Fibroblast of the conjunctiva (primary cell): ENCODE results near the gene TSC22D4.

Source experiments
- DNase-seq: peaks from one replicate; pipeline ENCODE4 v3.0.0-alpha.2; 2010; ENCODE audit warnings: low read depth

Gene TSC22D4

GRCh38 chr7:100492738-100493475 is 13.9 kb upstream of the TSC22D4 start:
- no peak for DNase-seq

GRCh38 chr7:100491192-100491578 is 12.2 kb upstream of the TSC22D4 start:
- no peak for DNase-seq

- DNase-seq: no peak
These were observed 11.6 kb upstream of the TSC22D4 start for GRCh38 chr7:100490483-100491191.

DNA sequence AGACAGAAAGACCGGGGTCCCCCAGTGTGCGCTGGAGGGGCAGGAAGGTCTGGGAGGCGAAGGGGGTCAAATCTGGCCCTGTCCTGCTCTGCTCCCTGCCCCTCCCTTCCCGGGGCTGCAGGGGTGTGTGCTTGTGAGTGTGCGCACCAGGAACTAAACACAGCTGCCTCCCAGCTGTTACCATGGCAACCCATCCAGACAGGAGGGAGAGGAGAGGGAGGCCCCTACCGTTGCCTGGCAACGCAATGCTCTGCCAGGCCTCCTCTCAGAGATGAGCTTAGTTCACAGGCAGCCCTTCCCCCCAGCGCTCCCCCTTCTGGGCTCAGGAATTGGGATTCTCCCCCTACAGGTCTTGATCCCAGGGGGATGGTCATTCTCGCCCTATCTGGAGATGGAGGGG is 10.8 kb upstream of the TSC22D4 start:
- peak; percentile 97 for DNase-seq

- DNase-seq: no peak
These were observed 10.1 kb upstream of the TSC22D4 start for GRCh38 chr7:100489121-100489520.

- no peak for DNase-seq
These were observed 9.5 kb upstream of the TSC22D4 start for GRCh38 chr7:100488333-100489095.

- no peak for DNase-seq
These were observed 7.9 kb upstream of the TSC22D4 start for GRCh38 chr7:100486753-100487446.

- no peak for DNase-seq
These were observed 7.2 kb upstream of the TSC22D4 start for GRCh38 chr7:100486111-100486636.

DNA sequence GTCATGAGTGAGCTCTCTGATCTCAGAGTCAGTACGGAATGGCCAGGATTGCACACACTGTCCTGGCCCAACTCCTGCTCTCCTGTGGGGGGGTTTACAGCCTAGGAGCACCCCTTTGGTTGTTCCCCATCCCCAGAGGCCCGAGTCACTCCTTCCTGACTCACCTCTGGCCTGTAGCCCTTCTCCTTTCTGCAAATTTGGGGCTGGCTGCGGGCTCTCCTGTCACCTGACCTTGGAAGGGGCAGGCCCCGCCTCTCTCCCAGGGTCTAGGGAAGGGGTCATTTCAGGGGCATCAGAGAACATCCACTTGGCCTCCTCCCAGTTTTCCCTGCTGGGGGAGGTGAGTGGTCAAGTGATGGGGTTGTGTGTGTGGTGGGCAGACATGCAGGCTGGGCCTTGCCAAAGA is 6.5 kb upstream of the TSC22D4 start:
- no peak for DNase-seq

DNA sequence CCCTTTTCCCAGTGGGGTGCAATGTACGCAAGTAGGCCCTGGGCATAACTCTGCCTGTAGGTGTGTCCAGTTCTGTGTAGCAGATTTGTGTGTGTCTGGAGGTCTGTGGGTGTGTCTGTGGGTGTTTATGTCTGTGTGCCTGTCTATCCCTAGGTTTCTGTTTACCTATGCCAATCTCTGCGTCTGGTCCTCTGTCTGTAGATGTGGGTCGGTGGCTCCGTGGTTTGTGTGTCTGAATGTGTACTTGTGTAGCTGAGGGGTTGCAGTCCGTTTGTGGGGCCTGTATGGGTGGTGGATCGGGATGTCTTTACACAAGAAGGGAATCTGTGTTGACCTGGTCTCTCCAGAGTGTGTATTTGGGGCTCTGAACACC is 5.6 kb upstream of the TSC22D4 start:
- no peak for DNase-seq

DNA sequence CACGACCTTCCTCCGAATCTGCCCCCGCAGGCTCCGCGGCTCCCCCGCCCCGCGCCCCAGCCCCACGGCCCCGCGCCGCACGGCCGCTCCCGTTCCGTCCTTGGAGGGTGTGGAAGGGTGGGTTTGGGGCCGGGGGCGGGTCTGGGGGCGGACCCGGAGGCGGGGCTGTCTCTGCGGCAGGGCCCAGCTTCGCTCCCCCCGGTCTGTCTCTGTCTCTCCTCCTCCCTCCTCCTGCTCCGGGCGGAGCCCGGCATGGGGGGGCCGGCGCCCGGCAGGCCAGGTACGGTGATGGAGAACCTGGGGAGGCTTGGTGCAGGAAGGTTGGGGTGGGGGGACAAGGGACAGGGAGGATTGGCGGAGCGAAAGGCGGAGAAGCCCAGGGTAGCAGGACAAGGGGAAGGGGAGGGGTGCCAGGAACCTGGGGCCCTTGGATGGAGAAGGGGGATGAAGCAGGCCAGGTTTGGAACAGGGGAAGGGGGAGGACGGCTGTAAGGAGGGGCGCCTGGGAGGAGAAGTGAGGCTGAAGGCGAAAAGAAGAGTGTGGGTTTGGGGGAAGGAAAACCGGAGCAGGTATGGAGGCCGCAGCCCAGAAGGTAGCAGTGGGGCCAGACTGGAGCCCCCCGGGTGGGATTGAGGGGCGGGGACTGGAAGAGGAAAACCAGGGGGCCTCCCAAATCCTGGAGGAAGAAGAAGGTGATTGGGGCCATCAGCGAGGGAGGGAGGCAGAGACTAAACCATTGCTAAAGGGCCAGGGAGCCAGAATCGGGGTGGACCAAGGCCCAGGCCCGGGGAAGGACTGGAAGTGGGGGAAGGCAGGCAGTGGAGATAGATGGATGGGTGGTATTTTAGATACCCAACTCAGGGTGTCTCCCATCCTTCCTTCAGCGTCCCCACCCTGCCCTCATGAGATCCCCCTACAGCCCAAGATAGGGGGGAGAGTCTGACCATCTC is 5.0 kb upstream of the TSC22D4 start, which contains the start of gene NYAP1:
TSS of gene NYAP1 (plus strand) at position 206 of the 951 bp plus-strand sequence. CDS start 1,385 bp downstream, outside the sequence.
- DNase-seq: peak; percentile 49

GRCh38 chr7:100483090-100483721 is 4.2 kb upstream of the TSC22D4 start:
- DNase-seq: no peak

DNA sequence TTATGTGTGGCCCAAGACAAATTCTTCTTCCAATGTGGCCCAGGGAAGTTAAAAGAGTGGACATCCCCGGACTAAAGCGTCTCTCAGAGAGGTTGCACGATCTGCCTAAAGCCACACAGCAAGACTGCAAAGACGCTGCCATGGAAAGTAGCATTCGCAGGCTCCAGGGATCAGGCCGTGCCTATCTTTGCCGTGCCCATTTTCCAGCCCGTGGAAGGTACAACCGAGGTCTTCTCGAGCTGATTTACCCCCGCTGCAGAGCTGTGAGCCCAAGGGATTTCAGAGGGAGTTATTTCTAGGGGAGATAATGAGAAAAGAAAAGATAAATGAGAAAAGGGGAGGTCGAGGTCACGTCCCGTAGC is 3.7 kb upstream of the TSC22D4 start:
- no peak for DNase-seq

GRCh38 chr7:100481466-100481865 is 2.5 kb upstream of the TSC22D4 start:
- DNase-seq: no peak

DNA sequence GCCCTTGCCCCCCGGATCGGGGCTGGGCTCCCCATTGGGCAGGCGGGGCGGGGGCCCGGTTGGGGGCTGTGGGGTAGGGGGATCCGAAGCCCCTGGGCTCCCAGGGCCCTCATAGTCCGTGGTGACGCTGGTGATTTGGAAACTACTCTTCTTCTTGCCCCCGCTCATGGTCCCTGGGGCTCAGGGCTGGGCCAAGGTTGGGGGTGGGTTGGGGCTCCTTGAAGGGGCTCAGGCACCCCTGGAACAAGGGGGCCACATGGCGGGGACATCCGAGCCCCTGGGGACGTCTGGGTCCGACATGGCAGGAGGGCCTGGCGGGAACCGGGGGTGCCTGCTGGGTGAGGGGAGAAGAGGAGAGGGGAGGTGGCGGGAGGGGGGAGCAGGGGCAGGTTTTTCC is 1.1 kb downstream of the TSC22D4 start:
- no peak for DNase-seq

- DNase-seq: no peak
These were observed 1.8 kb downstream of the TSC22D4 start for GRCh38 chr7:100476903-100477870.

DNA sequence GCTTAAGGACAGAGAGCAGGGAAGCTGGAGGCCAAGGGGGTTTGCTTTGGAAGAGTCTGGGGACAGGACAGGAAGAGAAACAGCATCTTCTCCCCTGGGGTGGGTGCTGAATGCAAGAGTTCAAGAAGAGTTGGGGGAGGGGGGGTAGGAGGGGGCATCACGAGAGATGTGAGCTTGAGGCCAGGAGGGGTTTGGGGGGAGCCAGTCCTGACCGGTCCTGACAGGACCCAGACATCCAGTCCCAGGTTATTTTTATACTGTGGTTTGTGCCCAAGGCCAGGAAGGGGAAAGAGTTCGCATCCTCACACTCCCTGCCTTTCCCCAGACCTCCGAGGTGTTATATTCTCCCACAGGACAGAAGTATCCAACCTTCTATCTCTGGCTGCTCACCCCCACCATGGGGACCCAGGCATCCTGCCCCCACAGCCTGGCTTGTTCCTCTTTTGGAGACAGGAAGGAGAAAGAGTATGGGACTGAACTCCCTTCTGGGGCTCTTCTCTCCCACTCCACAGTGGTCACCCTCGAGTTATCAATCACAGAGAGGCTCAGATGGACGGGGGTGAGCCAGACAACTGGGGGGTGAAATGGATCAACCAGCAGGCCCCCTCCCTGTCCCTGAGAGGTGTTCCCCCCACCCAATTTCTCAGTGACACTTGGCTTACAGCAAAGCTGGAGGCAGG is 2.8 kb downstream of the TSC22D4 start:
- DNase-seq: no peak

- no peak for DNase-seq
These were observed 3.5 kb downstream of the TSC22D4 start for GRCh38 chr7:100475549-100475948.
